GM18499 (cell line): ENCODE measurements around the gene RINL.

Experiments used
- ATAC-seq: cut with Tn5 transposase; IDR thresholded peaks from one replicate; pipeline ENCODE4 v1.9.1; 2021; ENCODE audit warnings: moderate number of reproducible peaks; ENCODE audit not compliant: insufficient read depth, unreplicated experiment

The RINL gene, protein sequence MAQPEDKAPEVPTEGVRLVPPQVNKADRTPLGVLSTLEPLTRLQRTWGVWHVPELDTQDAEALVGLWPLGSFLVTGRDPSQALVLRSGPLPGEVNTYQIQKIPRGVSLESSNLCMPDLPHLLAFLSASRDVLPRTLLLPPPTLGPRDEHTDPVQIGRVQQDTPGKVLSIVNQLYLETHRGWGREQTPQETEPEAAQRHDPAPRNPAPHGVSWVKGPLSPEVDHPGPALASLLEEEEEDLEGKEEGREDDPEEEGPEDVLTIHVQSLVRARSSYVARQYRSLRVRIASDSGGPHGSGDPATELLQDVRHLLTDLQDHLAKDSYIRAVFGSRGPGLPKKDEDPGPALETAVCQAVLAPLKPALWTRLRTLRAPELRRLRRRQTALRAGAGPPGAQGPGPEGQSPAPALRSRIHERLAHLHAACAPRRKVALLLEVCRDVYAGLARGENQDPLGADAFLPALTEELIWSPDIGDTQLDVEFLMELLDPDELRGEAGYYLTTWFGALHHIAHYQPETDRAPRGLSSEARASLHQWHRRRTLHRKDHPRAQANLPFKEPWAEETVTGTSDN

DNA sequence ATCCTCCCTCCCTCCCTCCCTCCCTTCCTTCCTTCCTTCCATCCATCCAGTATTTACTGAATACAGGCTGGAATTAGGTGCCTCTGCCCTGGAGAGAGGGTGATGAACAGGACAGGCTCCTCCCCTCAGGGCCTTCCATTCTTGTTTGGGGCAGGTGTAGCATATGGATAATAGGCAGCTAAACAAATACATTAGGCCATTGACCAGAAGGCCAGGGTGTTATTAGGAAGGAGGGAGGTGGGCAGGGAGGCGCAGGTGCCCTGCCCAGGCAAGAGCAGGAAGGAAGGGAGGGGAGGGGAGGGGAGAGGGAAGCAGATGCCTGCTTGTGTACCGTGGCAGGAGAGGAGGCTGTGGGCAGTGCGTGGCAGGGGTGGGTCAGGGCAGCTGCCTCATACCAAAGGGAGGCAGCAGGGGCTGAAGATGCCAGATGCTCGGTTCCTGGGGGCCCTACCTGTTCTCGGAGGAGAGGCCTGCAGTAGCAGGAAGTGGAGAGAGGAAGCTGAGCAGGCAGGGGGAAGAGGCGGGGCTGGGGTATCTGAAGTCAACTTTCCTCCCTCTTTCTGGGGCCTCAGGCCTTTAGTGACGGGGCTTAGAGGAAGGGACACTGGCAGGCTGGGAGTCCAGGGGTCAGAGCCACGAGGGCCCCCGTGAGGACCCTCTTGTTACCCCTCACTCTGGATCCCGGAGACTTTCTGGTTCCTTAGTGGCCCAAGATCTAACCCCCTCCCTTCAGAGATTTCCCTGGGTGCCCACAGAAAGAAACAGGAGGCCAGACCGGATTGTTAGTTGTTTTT is at the start of gene RINL:
Gene RINL (minus strand): TSS at position 495 of the 794 bp plus-strand sequence. CDS start 1,533 bp downstream, outside the sequence.
- ATAC-seq = no peak

GRCh38 chr19:38924388-38924787 is 46.3 kb upstream of the RINL start:
- ATAC-seq = no peak

DNA sequence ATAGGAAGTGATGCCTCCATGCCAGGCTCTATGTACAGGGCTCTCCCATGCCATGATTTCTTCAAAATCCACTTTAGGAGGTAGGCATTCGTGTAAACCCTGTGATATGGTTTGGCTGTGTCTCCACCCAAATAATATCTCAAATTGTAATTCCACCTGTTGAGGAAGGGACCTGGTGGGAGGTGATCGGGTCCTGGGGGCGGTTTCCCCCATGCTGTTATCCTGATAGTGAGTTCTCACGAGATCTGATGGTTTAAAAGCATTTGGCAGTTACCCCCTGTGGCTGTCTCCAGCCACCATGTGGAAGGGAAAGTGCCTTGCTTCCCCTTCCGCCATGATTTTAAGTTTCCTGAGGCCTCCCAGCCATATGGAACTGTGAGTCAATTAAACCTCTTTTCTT is 44.4 kb upstream of the RINL start:
- ATAC-seq = no peak

DNA sequence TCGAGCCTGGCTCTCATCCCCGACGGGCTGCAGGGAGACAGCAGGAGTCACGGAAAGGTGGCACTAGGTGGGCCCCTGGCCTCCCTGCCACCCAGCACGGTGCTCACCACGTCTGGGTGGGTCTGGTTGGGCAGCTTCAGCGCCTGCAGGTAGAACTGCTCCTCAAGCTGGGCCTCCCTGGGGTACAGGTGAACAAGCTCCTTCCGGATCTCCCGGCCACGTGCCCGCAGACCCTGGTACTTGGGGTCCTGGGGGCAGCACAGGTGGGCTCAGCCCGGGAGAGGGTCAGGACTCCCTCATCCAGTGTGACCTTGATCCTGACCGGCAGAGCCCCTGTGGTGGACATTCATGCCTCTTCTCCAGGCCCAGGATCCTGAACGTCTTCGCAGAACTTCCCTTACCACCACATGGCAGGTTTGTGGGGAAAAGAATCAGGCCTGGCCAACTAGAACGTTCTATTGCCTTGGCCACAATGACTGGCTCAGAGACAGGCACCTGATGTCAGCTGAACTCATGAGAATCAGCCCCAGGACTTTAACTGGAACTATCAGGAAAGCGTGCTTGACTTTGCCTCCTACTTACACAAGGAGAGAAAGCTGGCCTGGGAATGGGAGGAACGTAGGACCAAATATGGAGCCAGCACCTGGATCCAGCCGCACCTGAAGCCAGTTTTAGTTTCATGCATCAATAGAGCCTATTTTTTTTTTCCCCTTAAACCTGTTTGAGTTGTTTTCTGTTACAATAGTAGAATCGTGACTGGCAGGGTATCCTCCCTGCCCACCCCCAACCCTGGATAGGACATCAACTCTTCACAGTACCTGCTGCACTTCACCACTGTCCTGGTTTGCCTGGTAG is 43.6 kb upstream of the RINL start:
- no peak for ATAC-seq

- no peak for ATAC-seq
These were observed 42.7 kb upstream of the RINL start for GRCh38 chr19:38920602-38921419.

DNA sequence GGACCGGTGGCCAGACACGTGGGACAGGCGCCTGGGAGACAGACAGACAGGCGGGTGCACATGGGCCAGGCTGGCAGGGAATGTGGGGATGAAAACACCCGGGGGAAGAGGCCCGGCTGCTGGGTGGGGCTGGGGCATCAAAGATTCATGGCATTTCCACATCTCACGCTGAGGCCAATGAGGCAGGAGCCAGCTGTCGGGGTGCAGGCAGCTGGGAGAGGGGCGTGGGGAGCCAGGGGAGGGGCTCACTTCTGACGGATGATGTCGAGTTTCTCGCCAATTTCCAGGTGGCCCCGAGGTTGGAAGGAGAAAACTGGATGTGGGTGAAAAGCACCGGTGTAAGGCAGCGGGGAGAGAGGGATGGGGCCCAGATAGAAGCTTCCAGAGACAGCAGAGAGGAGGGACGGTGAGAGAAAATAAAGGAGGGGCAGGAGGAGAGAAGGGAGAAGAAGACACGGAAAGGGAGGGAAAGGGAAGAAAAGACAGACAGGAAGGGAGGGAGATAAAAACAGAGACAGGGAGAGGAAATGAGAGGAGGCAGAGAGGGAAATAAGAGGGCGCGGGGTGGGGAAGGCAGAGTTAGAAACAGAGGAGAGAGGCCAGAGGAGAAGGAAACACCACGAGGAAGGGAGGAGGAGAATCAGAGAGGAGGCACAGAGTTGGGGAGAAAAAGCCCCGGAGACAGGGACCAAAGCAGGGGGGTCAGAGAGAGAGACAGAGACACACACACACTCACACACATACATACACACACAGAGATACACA is 41.9 kb upstream of the RINL start:
- no peak for ATAC-seq

DNA sequence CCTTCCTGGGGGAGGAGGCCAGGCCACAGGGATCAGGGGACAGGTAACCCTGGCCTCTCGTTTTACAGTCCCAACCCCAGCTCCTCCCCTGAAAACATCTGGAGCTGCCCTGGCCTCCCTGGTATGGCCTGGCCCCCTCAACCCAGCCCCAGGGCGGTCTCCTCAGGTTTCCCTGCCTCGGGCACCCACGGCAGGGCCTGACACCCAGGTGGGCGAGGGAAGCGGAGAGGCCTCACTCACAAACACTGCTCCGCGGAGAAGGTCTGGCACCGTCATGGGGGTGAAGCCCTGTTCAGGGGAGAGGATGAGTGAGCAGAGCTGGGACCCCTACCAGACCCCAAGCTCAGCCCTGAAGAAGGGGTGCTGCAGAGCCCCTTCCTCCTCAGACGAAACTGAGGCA is 40.5 kb upstream of the RINL start:
- no peak for ATAC-seq

- ATAC-seq = no peak
These were observed 39.9 kb upstream of the RINL start for GRCh38 chr19:38917921-38918491.

DNA sequence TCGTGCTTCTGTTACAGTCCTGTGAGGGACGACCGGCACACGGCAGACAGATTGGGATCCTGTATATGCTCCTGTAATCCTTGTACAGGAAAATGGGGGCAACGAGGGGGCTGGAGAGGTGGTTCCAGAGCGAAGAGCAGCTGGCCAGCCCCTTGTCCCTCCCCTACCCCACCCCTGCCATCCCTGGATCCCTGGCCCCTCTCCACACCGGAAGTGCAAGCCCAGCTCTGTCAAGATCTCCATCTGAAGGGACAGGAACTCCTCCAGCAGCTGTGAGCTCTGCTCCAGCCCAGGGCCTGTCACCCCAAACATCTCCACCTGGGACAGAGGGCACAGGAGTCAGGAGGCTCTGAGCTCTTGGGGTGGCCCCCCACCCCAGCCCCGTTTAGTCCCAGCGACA is 39.4 kb upstream of the RINL start:
- no peak for ATAC-seq

- no peak for ATAC-seq
These were observed 37.5 kb upstream of the RINL start for GRCh38 chr19:38915329-38916321.

- no peak for ATAC-seq
These were observed 35.9 kb upstream of the RINL start for GRCh38 chr19:38913958-38914357.

DNA sequence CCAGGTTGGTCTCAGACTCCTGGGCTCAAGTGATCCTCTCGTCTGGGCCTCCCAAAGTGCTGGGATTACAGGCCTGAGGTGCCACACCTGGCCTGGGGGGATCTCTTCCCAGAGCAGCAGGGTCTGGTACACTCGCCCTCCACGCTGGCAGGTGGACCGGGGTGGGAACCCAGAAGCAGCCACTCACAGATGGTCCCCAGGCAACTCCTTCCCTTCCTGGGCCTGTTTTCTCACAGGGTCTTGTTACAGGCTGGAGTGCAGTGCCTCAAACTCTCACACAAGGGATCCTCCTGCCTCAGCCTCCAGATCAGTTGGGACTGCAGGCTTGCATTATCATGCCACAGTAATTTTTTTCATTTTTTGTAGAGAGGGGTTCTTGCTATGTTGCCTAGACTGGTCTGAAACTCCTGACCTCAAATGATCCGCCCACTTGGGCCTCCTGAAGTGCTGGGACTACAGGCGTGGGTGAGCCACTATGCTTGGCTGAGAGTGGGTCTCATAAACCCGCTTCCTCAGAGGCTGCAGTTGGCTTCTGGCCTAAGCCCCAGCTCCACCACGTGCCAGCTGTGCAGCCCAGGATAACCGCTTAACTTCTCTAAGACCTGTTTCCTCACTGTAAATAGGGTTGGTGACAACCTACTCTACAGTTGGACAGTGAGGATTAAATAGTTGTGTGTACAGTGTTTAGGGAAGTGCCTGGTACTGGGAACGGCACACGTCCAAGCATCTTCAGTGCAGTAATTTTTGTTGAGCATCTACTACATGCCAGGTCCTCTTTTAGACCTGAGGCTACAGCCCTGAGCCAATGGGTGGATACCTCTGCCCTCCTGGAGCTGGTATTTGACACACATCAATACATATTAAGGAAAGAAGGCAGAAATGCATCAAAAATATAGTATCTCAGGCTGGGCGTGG is 34.8 kb upstream of the RINL start:
- no peak for ATAC-seq

DNA sequence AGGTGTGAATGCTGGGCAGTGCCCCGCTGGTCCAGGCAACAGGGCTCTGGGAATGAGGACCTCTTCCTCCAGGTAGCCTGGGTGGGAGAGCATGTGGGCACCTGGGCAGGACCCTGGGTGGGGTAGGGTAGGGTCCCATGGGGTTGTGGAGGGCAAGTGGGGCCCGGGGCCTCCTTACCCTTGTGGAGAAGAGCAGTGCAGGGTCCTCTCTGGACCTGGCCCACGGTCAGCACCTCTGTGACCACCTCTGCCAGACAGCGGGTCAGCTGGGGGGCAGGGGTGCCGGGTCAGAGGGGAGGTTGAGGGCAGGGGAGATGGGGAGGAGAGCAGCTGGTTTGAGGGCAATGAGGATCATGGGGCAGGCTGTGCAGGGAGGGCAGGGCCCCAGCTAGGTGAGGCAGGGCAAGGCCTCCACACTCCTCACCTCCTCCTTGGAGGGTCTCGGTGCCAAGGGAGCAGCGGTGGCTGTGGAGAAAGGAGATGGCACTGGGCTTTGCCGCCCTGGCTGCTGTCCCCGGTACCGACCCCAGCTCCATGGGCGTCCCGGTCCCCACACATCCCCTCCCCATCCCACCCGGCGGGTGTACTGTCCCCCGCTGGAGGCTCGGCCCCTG is 33.4 kb upstream of the RINL start:
- no peak for ATAC-seq

- no peak for ATAC-seq
These were observed 32.4 kb upstream of the RINL start for GRCh38 chr19:38910488-38910887.

GRCh38 chr19:38908911-38909310 is 30.8 kb upstream of the RINL start:
- no peak for ATAC-seq

DNA sequence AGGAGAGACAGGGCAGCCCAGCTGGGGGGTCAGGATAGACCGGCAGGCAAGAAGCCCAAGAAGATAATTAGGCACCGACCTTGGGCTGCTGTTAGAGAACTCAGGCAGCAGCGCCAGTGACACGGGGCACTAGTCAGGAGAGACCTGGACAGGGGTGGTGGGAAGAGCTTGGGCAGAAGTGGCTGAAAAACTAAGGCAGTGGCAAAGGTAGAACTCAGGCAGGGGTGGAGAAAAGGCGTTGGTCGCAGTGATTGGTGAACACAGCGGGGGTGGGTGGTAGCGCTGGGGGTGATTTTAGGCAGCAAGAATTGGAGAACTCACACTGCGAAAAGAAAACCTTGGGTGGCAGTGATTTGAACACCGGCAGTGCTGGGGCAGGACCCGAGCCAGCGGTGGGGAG is 29.6 kb upstream of the RINL start:
- no peak for ATAC-seq
